K562 (cell line): ENCODE measurements around the gene ADAMTS20. TPM values are rescaled to one million over a fixed set of nuclear protein-coding genes. Genes with fewer than 3 reads are reported as not detected.

Source experiments
- ATAC-seq: fragments of 200-7000 bp; cut with Tn5 transposase; 3 replicates; pipeline ENCODE4 v1.9.1; 2020; ENCODE audit warnings: moderate library complexity
- BruUV-seq: library from RNA; stranded (reverse); fragments of 400-500 nt; replicated peaks from 2 replicates; lab custom pipeline; 2021; lab: Mats Ljungman, UMichigan
- CTCF ChIA-PET: fragments of 300-600 bp; formaldehyde crosslinking; extraction: SDS; loops from one replicate; lab custom pipeline; 2021; ENCODE audit warnings: low intra/inter-chr PET ratio; lab: Yijun Ruan, JAX
- POLR2A ChIA-PET: fragments of 300-600, 350-650 bp; sonication (Branson Sonifier 250); formaldehyde crosslinking; extraction: SDS; loops from one replicate; lab custom pipeline; 2021; ENCODE audit warnings: antibody characterized with exemption, inconsistent platforms; lab: Yijun Ruan, JAX
- DNase-seq, 4 experiments: peaks; one replicate each; pipeline versions ENCODE4 v3.0.0 to v3.0.0-alpha.2; 2011 to 2018; ENCODE audit warnings: low spot score in 3 of 4, mixed read lengths in 3 of 4; ENCODE audit errors: extremely low read depth in 1 of 4
- FAIRE-seq: peaks from 2 replicates; lab custom pipeline; 2011; peaks lifted over from hg19 to GRCh38; lab: Jason Lieb, UNC
- H2AFZ ChIP-seq: 2 replicates; pipeline ENCODE4 v1.6.0; 2011; ENCODE audit warnings: low read depth, low read length, control low read depth, inconsistent platforms
- H3K27ac ChIP-seq: fragments of 200-600 bp; 3 replicates; pipeline ENCODE4 v1.8.0; 2011; ENCODE audit warnings: low read depth, mild to moderate bottlenecking, control low read depth, inconsistent platforms, low read length, moderate library complexity, mixed read lengths; ENCODE audit errors: extremely low read depth
- H3K27me3 ChIP-seq, 2 experiments: fragments of 300-600 bp in 1 of 2; 2 replicates in 1 of 2; 3 replicates in 1 of 2; pipeline versions ENCODE4 v1.6.0 to v1.8.0; 2011; ENCODE audit warnings: inconsistent platforms in 2 of 2, low read length in 2 of 2, mild to moderate bottlenecking in 1 of 2, mixed read lengths in 1 of 2, moderate library complexity in 1 of 2; ENCODE audit not compliant: control insufficient read depth in 2 of 2, insufficient read depth in 2 of 2
- H3K36me3 ChIP-seq: fragments of 300-600 bp; 3 replicates; pipeline ENCODE4 v1.8.0; 2011; ENCODE audit warnings: mild to moderate bottlenecking, low read length, inconsistent platforms; ENCODE audit not compliant: control insufficient read depth, insufficient read depth
- H3K4me1 ChIP-seq, 2 experiments: fragments of 200-600 bp in 1 of 2; replicated peaks in 1 of 2; 2 replicates in 1 of 2; 3 replicates in 1 of 2; pipeline versions ENCODE4 v1.5.1 to v1.8.0; 2011; ENCODE audit warnings: inconsistent platforms in 2 of 2, low read length in 2 of 2, mild to moderate bottlenecking in 1 of 2, mixed read lengths in 1 of 2, moderate library complexity in 1 of 2; ENCODE audit not compliant: control insufficient read depth in 2 of 2, insufficient read depth in 2 of 2
- H3K4me2 ChIP-seq: 2 replicates; pipeline ENCODE4 v1.6.1; 2011; ENCODE audit warnings: low read length, control low read depth, inconsistent platforms, mixed read lengths; ENCODE audit not compliant: insufficient read depth
- H3K4me3 ChIP-seq: fragments of 200-600 bp; sonication (generic), shearing (Covaris generic); 2 replicates; pipeline ENCODE4 v1.5.1; 2016; ENCODE audit warnings: control low read depth, inconsistent platforms
- H3K79me2 ChIP-seq: fragments of 200-600 bp; 3 replicates; pipeline ENCODE4 v1.8.0; 2011; ENCODE audit warnings: low read length, inconsistent platforms; ENCODE audit not compliant: control insufficient read depth, insufficient read depth
- H3K9ac ChIP-seq, 2 experiments: 2 replicates each; pipeline versions ENCODE4 v1.6.0 to v1.6.1; 2011; ENCODE audit warnings: low read depth in 2 of 2, low read length in 2 of 2, control low read depth in 1 of 2, inconsistent platforms in 1 of 2, mild to moderate bottlenecking in 1 of 2, mixed read lengths in 1 of 2; ENCODE audit not compliant: insufficient read depth in 1 of 2
- H3K9me1 ChIP-seq: one replicate; pipeline ENCODE4 v1.6.0; 2011; ENCODE audit warnings: inconsistent platforms, mild to moderate bottlenecking, low read length, moderate library complexity; ENCODE audit not compliant: control insufficient read depth, insufficient read depth
- H3K9me3 ChIP-seq: replicated peaks from 2 replicates; pipeline ENCODE4 v1.5.1; 2011; ENCODE audit warnings: low read depth, low read length, inconsistent platforms; ENCODE audit not compliant: control insufficient read depth, insufficient read depth
- H4K20me1 ChIP-seq: replicated peaks from 2 replicates; pipeline ENCODE4 v1.6.1; 2011; ENCODE audit warnings: low read length, inconsistent platforms, mixed read lengths; ENCODE audit not compliant: control insufficient read depth, insufficient read depth
- ID3 ChIP-seq, 2 experiments: fragments of 250-450 bp in 1 of 2; fragments of 450-650 bp in 1 of 2; sonication (Bioruptor Pico) in 1 of 2; IDR thresholded peaks; 2 replicates each; pipeline versions ENCODE4 v1.6.1 to v1.8.0; 2016 to 2021; ENCODE audit warnings: mild to moderate bottlenecking in 2 of 2, moderate library complexity in 2 of 2, missing compliant biosample characterization in 1 of 2, missing genetic modification characterization in 1 of 2
- IRF2 ChIP-seq: sonication (generic); formaldehyde crosslinking; IDR thresholded peaks from 2 replicates; pipeline ENCODE4 v1.8.1; 2022; ENCODE audit warnings: mild to moderate bottlenecking, missing genetic modification reagents
- KDM2B ChIP-seq: fragments of 250-450 bp; sonication (Bioruptor Pico); IDR thresholded peaks from 2 replicates; pipeline ENCODE4 v1.8.0; 2021; ENCODE audit warnings: mild to moderate bottlenecking, moderate library complexity
- MYNN ChIP-seq, 2 experiments: sonication (generic); formaldehyde crosslinking in 1 of 2; IDR thresholded peaks; 2 replicates each; pipeline versions ENCODE4 v1.5.0 to v1.6.1; 2016 to 2020; ENCODE audit warnings: antibody characterized with exemption in 1 of 2, missing genetic modification reagents in 1 of 2
- RBM15 ChIP-seq: fragments of 200-400 bp; formaldehyde crosslinking; IDR thresholded peaks from 2 replicates; pipeline ENCODE4 v1.6.1; 2018; ENCODE audit warnings: mild to moderate bottlenecking, low read length, moderate library complexity; ENCODE audit not compliant: insufficient read depth
- STAT5B ChIP-seq: fragments of 250-450 bp; sonication (Bioruptor Pico); IDR thresholded peaks from 2 replicates; pipeline ENCODE4 v1.8.0; 2021; ENCODE audit warnings: mild to moderate bottlenecking, inconsistent platforms
- ZHX1 ChIP-seq: fragments of 150-350 bp; conservative IDR thresholded peaks from 2 replicates; pipeline ENCODE4 v1.6.1; 2014; ENCODE audit warnings: low read length
- ZNF740 ChIP-seq, 3 experiments: fragments of 200-800 bp in 1 of 3; sonication (Bioruptor generic) in 1 of 3; sonication (generic) in 1 of 3; formaldehyde crosslinking in 1 of 3; IDR thresholded peaks; 2 replicates each; pipeline versions ENCODE4 v1.6.1 to v1.8.0; 2016 to 2022; ENCODE audit warnings: mild to moderate bottlenecking in 2 of 3, missing compliant biosample characterization in 2 of 3, missing genetic modification characterization in 2 of 3, missing genetic modification reagents in 1 of 3
- WGBS: fragments of 100-300 bp; shearing (Covaris generic); methylation state at CpG from one replicate; pipeline ENCODE4 v1.1.6; 2016; ENCODE audit warnings: low coverage, mixed read lengths; ENCODE audit not compliant: insufficient coverage; ENCODE audit errors: missing lambda C conversion rate; 5-methylcytosine and 5-hydroxymethylcytosine counted together
- in situ Hi-C: fragments of 300-500 bp; cut with MboI; formaldehyde crosslinking; loops from 4 replicates; pipeline ENCODE4 v1.15.0; 2018; ENCODE audit warnings: inconsistent platforms, mixed read lengths
- intact Hi-C: fragments of 100-400 bp; cut with micrococcal nuclease; formaldehyde crosslinking; loops from 2 replicates; pipeline ENCODE4 v1.14.2; 2022
- polyA plus RNA-seq, 8 experiments: library from polyadenylated mRNA; depleted of rRNA in 4 of 8; stranded (reverse) in 5 of 8; unstranded in 3 of 8; fragments of >200 nt; fragmentation: Nextera tagmentation in 2 of 8; fragmentation: Illumina TruSeq in 1 of 8; extraction: Ambion mirVana in 2 of 8; extraction: Trizol in 1 of 8; gene quantifications; 2 replicates each; pipeline versions ENCODE4 v1.2.1 to v1.2.3, GENCODE V29; 2011 to 2014; ENCODE audit warnings: inconsistent platforms in 1 of 8, missing spikeins in 1 of 8
- total RNA-seq, 7 experiments: library from RNA; depleted of rRNA in 6 of 7; stranded (reverse); fragments of >200 nt in 6 of 7; fragmentation: Illumina TruSeq in 2 of 7; extraction: Trizol in 2 of 7; gene quantifications; 2 replicates each; pipeline versions ENCODE4 v1.2.1 to v1.2.3, GENCODE V29; 2011 to 2021; ENCODE audit warnings: low replicate concordance in 1 of 7

ADAMTS20 gene
- total and polyA plus RNA-seq, 9 of the 15 experiments (the other 6 are each of a cell fraction or from before 2014, with no cell fraction given), result 0.01 to 0.84 (median 0.07) TPM; not detected in 2

GRCh38 chr12:43578782-43579181, 26.8 kb upstream of the ADAMTS20 start:
- FAIRE-seq, result no peak
- no peak for DNase-seq
- ATAC-seq, result no peak
- Histone ChIP-seq H3K9me3 (no peaks in the 10 kb centered on the region), H3K4me3 (no peak overlapping the region), H3K9ac (no peak overlapping the region), H3K4me1 (no peaks in the 10 kb centered on the region), H3K4me2 (no peak overlapping the region), H3K36me3 (no peaks in the 10 kb centered on the region), H4K20me1 (no peaks in the 10 kb centered on the region; the same call in 1 of the 2 replicates), H2AFZ (no peak overlapping the region), H3K27ac (no peak overlapping the region), H3K9me1 (no peaks in the 10 kb centered on the region), H3K79me2 (no peaks in the 10 kb centered on the region), H3K27me3 (no peaks in the 10 kb centered on the region)
- in situ Hi-C loops (no loop called here), intact Hi-C loops (no loop called here)
- 0% methylated on average over 3 of the region's 3 CpGs for WGBS
- BruUV-seq, result no TSS peak
- CTCF ChIA-PET, result no interaction called here
- TF ChIP-seq RBM15 (no peak), IRF2 (CRISPR knock-in tag) (no peak), ZHX1 (no peak), ID3 (CRISPR knock-in tag; IDR thresholded peaks at IDR 0.05) (no peak), ID3 (tag; IDR thresholded peaks at IDR 0.05) (no peak), STAT5B (CRISPR knock-in tag) (no peak), MYNN (IDR thresholded peaks at IDR 0.05) (no peak), MYNN (CRISPR knock-in tag; IDR thresholded peaks at IDR 0.05) (no peak), KDM2B (CRISPR knock-in tag) (no peak), ZNF740 (CRISPR knock-in tag; IDR thresholded peaks at IDR 0.05) (no peak), ZNF740 (tag; IDR thresholded peaks at IDR 0.05) (no peak)
- POLR2A ChIA-PET, result no interaction called here
